SU-DHL-6 (cell line): ENCODE results near the gene ELMOD3.
"Not testable (repeated sequence)": the region's sequence is repeated elsewhere in the genome, so short reads cannot be mapped to it uniquely, and the experiment has no call there.

Experiments used
- EZH2phosphoT487 ChIP-seq: fragments of 200-600 bp; sonication (generic), shearing (Covaris generic); conservative IDR thresholded peaks from 2 replicates; pipeline ENCODE4 v1.6.1; 2018; ENCODE audit warnings: mild to moderate bottlenecking, antibody characterized with exemption, low read length, moderate library complexity, mixed read lengths
- TF ChIP-seq, protein P1 (sequence below): fragments of 200-600 bp; sonication (generic); IDR thresholded peaks from one replicate; pipeline ENCODE4 v1.5.1; 2017; ENCODE audit warnings: antibody characterized with exemption, mild to moderate bottlenecking, low read length, moderate library complexity; ENCODE audit not compliant: insufficient read depth, poor library complexity, severe bottlenecking

DNA sequence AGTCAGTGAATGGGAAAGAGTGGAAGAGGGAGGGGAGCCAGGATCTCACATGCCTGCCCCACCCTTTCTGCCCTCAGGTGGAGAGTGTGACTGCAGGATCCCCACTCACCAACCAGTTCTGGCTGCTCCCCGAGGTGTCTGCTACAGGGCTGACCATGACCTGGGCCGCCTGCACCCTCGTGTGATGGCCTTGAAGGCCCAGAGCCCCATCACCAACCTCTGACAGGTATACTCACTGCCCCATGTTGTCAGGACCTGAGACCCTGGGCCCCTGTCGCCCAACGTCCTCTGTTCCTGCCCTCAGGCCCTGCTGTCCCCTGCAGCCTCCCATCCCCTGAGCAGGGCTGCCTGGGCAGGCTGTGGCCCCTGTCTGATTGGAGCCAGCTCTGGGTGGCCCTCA lies 38.6 kb upstream of the ELMOD3 start:
- TF ChIP-seq, protein P1, sequence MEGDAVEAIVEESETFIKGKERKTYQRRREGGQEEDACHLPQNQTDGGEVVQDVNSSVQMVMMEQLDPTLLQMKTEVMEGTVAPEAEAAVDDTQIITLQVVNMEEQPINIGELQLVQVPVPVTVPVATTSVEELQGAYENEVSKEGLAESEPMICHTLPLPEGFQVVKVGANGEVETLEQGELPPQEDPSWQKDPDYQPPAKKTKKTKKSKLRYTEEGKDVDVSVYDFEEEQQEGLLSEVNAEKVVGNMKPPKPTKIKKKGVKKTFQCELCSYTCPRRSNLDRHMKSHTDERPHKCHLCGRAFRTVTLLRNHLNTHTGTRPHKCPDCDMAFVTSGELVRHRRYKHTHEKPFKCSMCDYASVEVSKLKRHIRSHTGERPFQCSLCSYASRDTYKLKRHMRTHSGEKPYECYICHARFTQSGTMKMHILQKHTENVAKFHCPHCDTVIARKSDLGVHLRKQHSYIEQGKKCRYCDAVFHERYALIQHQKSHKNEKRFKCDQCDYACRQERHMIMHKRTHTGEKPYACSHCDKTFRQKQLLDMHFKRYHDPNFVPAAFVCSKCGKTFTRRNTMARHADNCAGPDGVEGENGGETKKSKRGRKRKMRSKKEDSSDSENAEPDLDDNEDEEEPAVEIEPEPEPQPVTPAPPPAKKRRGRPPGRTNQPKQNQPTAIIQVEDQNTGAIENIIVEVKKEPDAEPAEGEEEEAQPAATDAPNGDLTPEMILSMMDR = not testable (repeated sequence)
- TF ChIP-seq EZH2phosphoT487 = not testable (repeated sequence)
